Left lung (tissue), 10 donors: ENCODE results near the gene SLC29A4. TPM values are rescaled to one million over a fixed set of nuclear protein-coding genes. Genes with fewer than 3 reads are reported as not detected.
"Not testable (repeated sequence)": the region's sequence is repeated elsewhere in the genome, so short reads cannot be mapped to it uniquely, and the experiment has no call there.

Source experiments
- ATAC-seq: fragments of 200-7000 bp; cut with Tn5 transposase; one replicate; pipeline ENCODE4 v1.9.1; 2020; ENCODE audit warnings: moderate library complexity
- DNase-seq, 4 donors: peaks; one replicate each; pipeline ENCODE4 v3.0.0-alpha.2; 2013 to 2020
- H3K27ac ChIP-seq, 2 donors: fragments of 200-600 bp; sonication (generic) in 1 of 2; one replicate each; pipeline versions ENCODE4 v1.5.0 to v1.8.0; 2020 to 2021
- H3K27me3 ChIP-seq, 2 donors: fragments of 200-600 bp; sonication (generic) in 1 of 2; one replicate each; pipeline versions ENCODE4 v1.5.0 to v1.8.0; 2020 to 2021
- H3K36me3 ChIP-seq, 2 donors: fragments of 200-600 bp; sonication (generic) in 1 of 2; one replicate each; pipeline versions ENCODE4 v1.5.0 to v1.8.0; 2020 to 2021
- H3K4me1 ChIP-seq, 2 donors: fragments of 200-600 bp; one replicate each; pipeline ENCODE4 v1.8.0; 2021
- H3K4me3 ChIP-seq, 2 donors: fragments of 200-600 bp; sonication (generic) in 1 of 2; one replicate each; pipeline versions ENCODE4 v1.5.0 to v1.8.0; 2020 to 2021; ENCODE audit warnings: mild to moderate bottlenecking in 1 of 2
- H3K9me3 ChIP-seq, 2 donors: fragments of 200-600 bp; sonication (generic) in 1 of 2; one replicate each; pipeline versions ENCODE4 v1.5.0 to v1.8.0; 2020 to 2021
- intact Hi-C, 2 donors: fragments of 100-400 bp; cut with DNase I; formaldehyde crosslinking; loops; one replicate each; pipeline versions ENCODE4 v1.11.2 to v1.14.2; 2022
- polyA plus RNA-seq, 6 donors: library from polyadenylated mRNA; unstranded; fragments of 120-200 nt; gene quantifications; one replicate each; pipeline ENCODE4 v1.2.1, GENCODE V29; 2013; ENCODE audit not compliant: insufficient read length in 6 of 6
- total RNA-seq, 2 donors: library from RNA; stranded (reverse); fragmentation: NEBNext Ultra II Directional; extraction: Animal tissue kit (Norgen Biotek cat#: 25700); gene quantifications; one replicate each; pipeline ENCODE4 v1.2.1, GENCODE V29; 2021
- TF ChIP-seq, protein P1 (sequence below), 2 donors: fragments of 200-600 bp; sonication (generic) in 1 of 2; IDR thresholded peaks; one replicate each; pipeline versions ENCODE4 v1.5.0 to v1.8.0; 2021; ENCODE audit warnings: antibody characterized with exemption in 2 of 2
- donor health status: DM: no; HTN: yes; CAD: no.
- donor health status: DM: no; HTN: no; CAD: no.

The SLC29A4 gene
- total and polyA plus RNA-seq, 8 donors = 1.2 to 35.0 (median 21.0) TPM

DNA sequence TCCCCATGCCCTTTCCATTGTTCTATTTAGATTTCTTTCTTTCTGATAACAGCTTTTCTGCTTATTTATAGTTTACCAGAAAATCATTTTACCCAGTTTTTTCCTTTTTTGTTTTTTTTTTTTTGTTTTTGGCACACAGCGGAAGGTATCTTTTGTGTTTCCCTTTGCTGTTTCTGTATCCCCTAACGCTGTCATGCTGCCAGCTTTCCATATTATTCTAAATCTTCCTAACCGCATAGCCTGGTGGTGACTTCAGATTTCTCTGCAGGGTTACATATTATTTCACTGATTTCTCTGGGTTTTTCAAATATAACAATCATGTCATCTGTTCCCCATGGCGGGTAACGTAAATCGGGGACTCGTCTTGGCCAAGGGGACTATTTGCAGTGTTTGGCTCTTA, 4.0 kb upstream of the SLC29A4 start:
- Histone ChIP-seq H3K27ac (no peak overlapping the region), H3K4me1 (peaks cover 0 to 7% of the 10 kb centered on the region in 2 donors), H3K36me3 (no peaks in the 10 kb centered on the region), H3K4me3 (no peak overlapping the region), H3K9me3 (no peaks in the 10 kb centered on the region), H3K27me3 (peaks cover 4 to 18% of the 10 kb centered on the region in 2 donors)
- no peak for DNase-seq
- TF ChIP-seq, protein P1, sequence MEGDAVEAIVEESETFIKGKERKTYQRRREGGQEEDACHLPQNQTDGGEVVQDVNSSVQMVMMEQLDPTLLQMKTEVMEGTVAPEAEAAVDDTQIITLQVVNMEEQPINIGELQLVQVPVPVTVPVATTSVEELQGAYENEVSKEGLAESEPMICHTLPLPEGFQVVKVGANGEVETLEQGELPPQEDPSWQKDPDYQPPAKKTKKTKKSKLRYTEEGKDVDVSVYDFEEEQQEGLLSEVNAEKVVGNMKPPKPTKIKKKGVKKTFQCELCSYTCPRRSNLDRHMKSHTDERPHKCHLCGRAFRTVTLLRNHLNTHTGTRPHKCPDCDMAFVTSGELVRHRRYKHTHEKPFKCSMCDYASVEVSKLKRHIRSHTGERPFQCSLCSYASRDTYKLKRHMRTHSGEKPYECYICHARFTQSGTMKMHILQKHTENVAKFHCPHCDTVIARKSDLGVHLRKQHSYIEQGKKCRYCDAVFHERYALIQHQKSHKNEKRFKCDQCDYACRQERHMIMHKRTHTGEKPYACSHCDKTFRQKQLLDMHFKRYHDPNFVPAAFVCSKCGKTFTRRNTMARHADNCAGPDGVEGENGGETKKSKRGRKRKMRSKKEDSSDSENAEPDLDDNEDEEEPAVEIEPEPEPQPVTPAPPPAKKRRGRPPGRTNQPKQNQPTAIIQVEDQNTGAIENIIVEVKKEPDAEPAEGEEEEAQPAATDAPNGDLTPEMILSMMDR (IDR thresholded peaks at IDR 0.05) = no peak
- ATAC-seq = no peak
- intact Hi-C loops = no loop called here

DNA sequence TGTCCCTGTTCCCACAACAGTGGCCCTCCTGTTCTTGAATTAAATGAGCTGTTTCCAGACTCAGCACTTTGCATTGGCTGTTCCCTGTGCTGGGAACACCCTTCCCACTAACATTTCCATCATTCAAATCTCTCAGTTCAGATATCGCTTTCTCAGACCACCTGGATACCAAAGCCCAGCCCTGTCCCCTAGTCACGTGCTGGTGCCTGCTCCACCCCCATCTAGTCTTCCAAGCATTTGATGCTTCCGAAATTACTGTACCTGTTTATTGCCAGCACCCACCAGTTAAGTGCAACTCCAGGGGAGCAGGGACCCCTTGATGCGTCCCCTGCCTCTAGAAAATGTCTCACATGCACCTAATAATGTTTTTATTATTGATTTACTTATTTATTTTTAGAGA, 3.0 kb upstream of the SLC29A4 start:
- TF ChIP-seq, protein P1 (IDR thresholded peaks at IDR 0.05) = no peak
- intact Hi-C loops = no loop called here
- no peaks in the 10 kb centered on the region for H3K36me3 ChIP-seq
- H3K4me1 ChIP-seq = peaks cover 0 to 10% of the 10 kb centered on the region in 2 donors
- peaks cover 4 to 28% of the 10 kb centered on the region in 2 donors for H3K27me3 ChIP-seq
- DNase-seq (no peak), ATAC-seq (no peak)
- no peaks in the 10 kb centered on the region for H3K9me3 ChIP-seq
- no peak overlapping the region for H3K4me3 ChIP-seq
- H3K27ac ChIP-seq = no peak overlapping the region

DNA sequence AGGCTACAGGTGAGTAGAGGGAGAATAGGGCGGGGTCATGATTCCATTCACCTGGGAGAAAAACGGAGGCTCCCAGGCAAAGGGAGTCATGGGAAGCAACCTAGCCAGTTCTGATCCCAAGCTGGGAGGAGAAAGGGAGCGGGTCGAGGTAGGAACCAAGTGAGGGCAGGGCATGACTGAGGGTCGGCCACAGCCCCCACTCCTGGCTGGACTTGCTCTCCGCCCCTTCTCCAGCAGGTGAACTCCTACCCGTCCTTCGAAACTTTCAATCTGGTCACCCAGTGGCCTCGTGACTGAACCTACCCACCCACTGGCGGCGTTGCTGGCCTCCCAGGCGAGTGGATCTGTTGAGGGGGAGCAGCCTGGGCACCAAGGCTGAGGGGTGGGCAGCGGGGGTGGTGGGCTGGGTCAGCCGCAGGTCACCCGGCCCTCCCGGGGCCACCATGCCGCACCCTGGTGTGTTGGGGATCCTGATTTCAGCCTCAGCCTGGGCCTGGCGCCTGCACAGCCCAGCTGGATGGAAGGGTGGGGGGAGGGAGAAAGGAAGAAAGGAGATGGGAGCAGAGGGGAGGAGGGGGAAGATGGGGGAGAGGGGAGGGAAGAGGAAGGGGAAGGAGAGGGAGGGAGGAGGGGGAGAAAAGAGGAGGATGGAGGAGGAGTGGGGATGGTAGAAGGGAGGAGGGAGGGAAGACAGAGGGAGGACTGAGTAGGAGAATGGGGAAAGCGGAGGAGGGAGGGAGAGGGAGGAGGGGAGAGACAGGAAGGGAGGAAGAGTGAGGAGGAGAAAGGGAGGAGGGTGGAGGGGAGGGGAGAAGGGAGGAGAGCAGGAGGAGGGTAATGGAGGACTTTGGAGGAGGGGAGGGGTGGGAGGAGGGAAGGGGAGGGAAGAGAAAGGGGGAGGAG, 894 bp upstream of the SLC29A4 start:
- H3K4me3 ChIP-seq, DNase-seq, H3K4me1 ChIP-seq, ATAC-seq, H3K9me3 ChIP-seq, intact Hi-C loops, H3K27ac ChIP-seq, H3K36me3 ChIP-seq: not testable (repeated sequence)
- peaks cover 4 to 34% of the 10 kb centered on the region in 2 donors for H3K27me3 ChIP-seq

DNA sequence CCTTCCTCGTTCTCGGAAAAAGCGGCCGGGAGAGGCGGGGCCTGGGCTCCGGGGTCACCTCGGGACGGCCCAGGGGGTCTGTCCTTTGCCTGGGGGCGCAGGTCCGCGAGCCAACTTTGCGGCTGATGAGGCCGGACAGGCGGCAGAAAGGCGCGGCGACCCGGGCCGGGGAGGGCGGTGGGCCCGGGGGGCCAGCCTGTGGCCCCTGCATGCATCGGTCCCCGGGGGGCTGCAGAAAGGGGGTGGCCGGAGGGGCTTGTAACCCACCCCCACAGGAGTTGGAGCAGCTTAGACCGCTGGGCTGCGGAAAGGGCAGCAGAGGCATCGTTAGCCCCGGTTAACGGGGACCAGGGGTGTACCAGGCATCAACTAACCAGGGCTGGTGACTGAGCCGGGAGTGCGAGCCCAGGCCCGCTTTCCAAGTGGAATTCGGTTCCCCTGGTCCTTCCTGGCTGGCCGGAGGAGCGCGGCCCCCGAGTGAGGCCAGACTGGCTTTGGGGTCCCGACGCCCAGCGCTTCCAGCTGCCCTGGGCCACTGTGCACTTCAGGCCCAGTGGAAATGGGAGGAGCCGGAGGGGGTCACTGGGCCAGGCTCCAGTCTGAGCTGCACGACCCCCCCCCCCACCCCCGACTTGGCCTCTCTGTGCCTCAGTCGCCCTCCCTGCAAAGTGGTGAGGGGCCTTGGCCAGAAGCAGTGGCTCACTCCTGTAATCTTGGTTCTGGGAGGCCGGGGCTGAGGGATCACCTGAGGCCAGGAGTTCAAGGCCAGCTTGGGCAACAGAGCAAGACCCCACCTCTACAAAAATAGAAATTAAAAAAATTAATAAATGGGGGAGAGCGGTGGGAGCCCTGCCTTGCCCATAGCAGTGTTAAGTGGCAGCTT, 919 bp downstream of the SLC29A4 start:
- DNase-seq (peak in 1 of 4 donors; percentile 15), ATAC-seq (peak; percentile 48)
- intact Hi-C loops = no loop called here
- Histone ChIP-seq H3K9me3 (no peaks in the 10 kb centered on the region), H3K4me3 (peak overlapping the region; percentile 24 to 40), H3K36me3 (no peaks in the 10 kb centered on the region), H3K4me1 (peaks cover 0 to 10% of the 10 kb centered on the region in 2 donors), H3K27ac (no peak overlapping the region), H3K27me3 (peaks cover 4 to 34% of the 10 kb centered on the region in 2 donors)
- TF ChIP-seq, protein P1 (IDR thresholded peaks at IDR 0.05) = no peak

DNA sequence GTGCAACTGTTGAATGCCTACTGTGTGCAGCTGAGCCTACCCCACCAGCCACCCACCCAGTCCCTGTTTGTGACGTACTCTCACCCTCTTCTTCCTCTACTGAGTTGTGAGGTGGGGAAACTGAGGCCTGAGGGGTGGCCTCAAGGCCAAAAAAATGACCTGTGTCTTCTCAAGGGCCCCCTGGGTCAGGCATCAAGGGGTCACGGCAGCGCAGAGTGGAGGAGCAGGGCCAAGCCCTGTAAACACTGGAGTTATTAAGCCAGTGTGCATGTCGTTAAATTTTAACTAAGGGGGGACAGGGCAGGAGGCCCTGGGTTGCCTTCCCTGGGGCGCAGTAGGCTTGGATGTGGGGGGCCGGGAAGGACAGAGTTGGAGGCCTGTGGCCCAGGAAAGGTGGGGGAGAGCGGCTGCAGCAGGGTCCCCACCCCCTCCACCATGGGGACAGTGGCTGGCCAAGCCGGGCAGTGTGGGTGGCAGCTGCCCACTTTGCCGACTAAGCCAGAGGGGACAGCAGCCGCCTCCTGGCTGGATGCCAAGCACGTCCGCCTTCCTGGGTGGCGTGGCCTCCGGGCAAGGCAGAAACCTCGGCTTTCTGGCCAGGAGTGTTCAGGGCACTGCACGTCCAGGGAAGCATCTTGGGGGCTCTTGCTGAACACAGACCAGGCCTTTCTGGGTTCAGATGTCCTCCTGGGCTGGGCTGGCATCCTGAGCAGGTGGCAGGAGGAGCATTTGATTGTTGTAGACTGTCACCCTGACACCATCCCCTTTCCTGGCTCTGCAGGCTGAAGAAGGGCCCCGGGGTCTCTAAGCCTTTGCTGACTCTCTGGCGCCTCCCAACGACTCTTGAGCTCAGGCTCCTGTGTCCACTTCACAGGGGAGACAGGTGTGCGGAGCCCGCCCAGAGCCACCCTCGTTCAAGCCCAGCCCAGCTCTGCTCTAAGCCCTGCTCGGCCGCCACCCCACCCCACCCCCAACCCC, 1.9 kb downstream of the SLC29A4 start:
- ATAC-seq (peak; percentile 67), DNase-seq (peak in 2 of 4 donors; percentile 33 to 69)
- Histone ChIP-seq H3K9me3 (no peaks in the 10 kb centered on the region), H3K27ac (no peak overlapping the region), H3K4me3 (no peak overlapping the region), H3K4me1 (peaks cover 0 to 10% of the 10 kb centered on the region in 2 donors), H3K36me3 (no peaks in the 10 kb centered on the region), H3K27me3 (peaks cover 4 to 34% of the 10 kb centered on the region in 2 donors)
- TF ChIP-seq, protein P1 (IDR thresholded peaks at IDR 0.05) = no peak
- intact Hi-C loops = no loop called here
